SK-N-SH treated with all-trans-retinoic acid at 6 μM for 48 hours (cell line): ENCODE data around the gene TMEM161A.

Experiments used
- ATAC-seq: fragments of 200-7000 bp; cut with Tn5 transposase; 3 replicates; pipeline ENCODE4 v1.9.1; 2020; ENCODE audit warnings: mild to moderate bottlenecking, moderate library complexity
- ARNTL ChIP-seq: fragments of 450-650 bp; formaldehyde crosslinking; IDR thresholded peaks from 2 replicates; pipeline ENCODE4 v1.5.0; 2020; ENCODE audit warnings: low read depth, mild to moderate bottlenecking, moderate library complexity, borderline replicate concordance
- BACH2 ChIP-seq: fragments of 250-450 bp; sonication (Bioruptor Pico); IDR thresholded peaks from 2 replicates; pipeline ENCODE4 v1.9.0; 2021; ENCODE audit warnings: mild to moderate bottlenecking, borderline replicate concordance
- ESRRG ChIP-seq: fragments of 250-450 bp; sonication (Bioruptor Pico); IDR thresholded peaks from 2 replicates; pipeline ENCODE4 v1.6.1; 2021; ENCODE audit warnings: mild to moderate bottlenecking
- GLIS3 ChIP-seq: fragments of 250-450 bp; sonication (Bioruptor Pico); IDR thresholded peaks from 2 replicates; pipeline ENCODE4 v1.5.0; 2020; ENCODE audit warnings: mild to moderate bottlenecking, moderate library complexity
- ISL1 ChIP-seq: fragments of 250-450 bp; sonication (Bioruptor Pico); IDR thresholded peaks from 2 replicates; pipeline ENCODE4 v2.1.2; 2022; ENCODE audit warnings: mild to moderate bottlenecking, moderate library complexity
- OSR1 ChIP-seq: fragments of 250-450 bp; sonication (Bioruptor Pico); IDR thresholded peaks from 2 replicates; pipeline ENCODE4 v1.8.0; 2022; ENCODE audit warnings: moderate library complexity, mild to moderate bottlenecking, inconsistent platforms
- RARB ChIP-seq: fragments of 250-450 bp; sonication (Bioruptor Pico); IDR thresholded peaks from 2 replicates; pipeline ENCODE4 v1.8.0; 2021; ENCODE audit warnings: mild to moderate bottlenecking, moderate library complexity
- SNAI2 ChIP-seq: fragments of 250-450 bp; sonication (Bioruptor Pico); IDR thresholded peaks from 2 replicates; pipeline ENCODE4 v1.5.0; 2020; ENCODE audit warnings: mild to moderate bottlenecking, moderate library complexity
- TCF4 ChIP-seq: fragments of 250-450 bp; sonication (Bioruptor Pico); IDR thresholded peaks from 2 replicates; pipeline ENCODE4 v1.8.0; 2021; ENCODE audit warnings: mild to moderate bottlenecking, moderate library complexity, borderline replicate concordance
- TOX ChIP-seq: fragments of 250-450 bp; sonication (Bioruptor Pico); IDR thresholded peaks from 2 replicates; pipeline ENCODE4 v1.8.0; 2021; ENCODE audit warnings: mild to moderate bottlenecking, moderate library complexity, borderline replicate concordance
- ZC3H10 ChIP-seq: fragments of 250-450 bp; sonication (Bioruptor Pico); IDR thresholded peaks from 2 replicates; pipeline ENCODE4 v1.5.1; 2021; ENCODE audit warnings: mild to moderate bottlenecking, moderate library complexity
- ZFP3 ChIP-seq: fragments of 250-450 bp; sonication (Bioruptor Pico); IDR thresholded peaks from 2 replicates; pipeline ENCODE4 v1.5.0; 2020; ENCODE audit warnings: mild to moderate bottlenecking, moderate library complexity
- ZFP30 ChIP-seq: fragments of 450-650 bp; formaldehyde crosslinking; IDR thresholded peaks from 2 replicates; pipeline ENCODE4 v1.5.0; 2022; ENCODE audit warnings: mild to moderate bottlenecking, moderate library complexity
- ZNF565 ChIP-seq: fragments of 450-650 bp; formaldehyde crosslinking; conservative IDR thresholded peaks from 2 replicates; pipeline ENCODE4 v1.5.0; 2020; ENCODE audit warnings: low read depth, mild to moderate bottlenecking, moderate library complexity
- ZNF8 ChIP-seq: fragments of 450-650 bp; formaldehyde crosslinking; IDR thresholded peaks from 2 replicates; pipeline ENCODE4 v1.5.0; 2020; ENCODE audit warnings: mild to moderate bottlenecking, moderate library complexity
- TF ChIP-seq, protein P1 (sequence below): fragments of 250-450 bp; sonication (Bioruptor Pico); IDR thresholded peaks from 2 replicates; pipeline ENCODE4 v1.5.1; 2020; ENCODE audit warnings: low read depth, mild to moderate bottlenecking, moderate library complexity
- TF ChIP-seq, protein P2 (sequence below): fragments of 250-450 bp; sonication (Bioruptor Pico); IDR thresholded peaks from 2 replicates; pipeline ENCODE4 v1.8.0; 2020; ENCODE audit warnings: mild to moderate bottlenecking, moderate library complexity, borderline replicate concordance
- TF ChIP-seq, protein P3 (sequence below): fragments of 250-450 bp; sonication (Bioruptor Pico); IDR thresholded peaks from 2 replicates; pipeline ENCODE4 v1.5.0; 2020; ENCODE audit warnings: mild to moderate bottlenecking, moderate library complexity
- TF ChIP-seq, protein P4 (sequence below): fragments of 250-450 bp; sonication (Bioruptor Pico); IDR thresholded peaks from 2 replicates; pipeline ENCODE4 v1.5.1; 2021; ENCODE audit warnings: mild to moderate bottlenecking, moderate library complexity
- TF ChIP-seq, protein P5 (sequence below): fragments of 250-450 bp; sonication (Bioruptor Pico); IDR thresholded peaks from 2 replicates; pipeline ENCODE4 v1.8.0; 2021; ENCODE audit warnings: low read depth, mild to moderate bottlenecking, moderate library complexity, borderline replicate concordance

Gene TMEM161A

DNA sequence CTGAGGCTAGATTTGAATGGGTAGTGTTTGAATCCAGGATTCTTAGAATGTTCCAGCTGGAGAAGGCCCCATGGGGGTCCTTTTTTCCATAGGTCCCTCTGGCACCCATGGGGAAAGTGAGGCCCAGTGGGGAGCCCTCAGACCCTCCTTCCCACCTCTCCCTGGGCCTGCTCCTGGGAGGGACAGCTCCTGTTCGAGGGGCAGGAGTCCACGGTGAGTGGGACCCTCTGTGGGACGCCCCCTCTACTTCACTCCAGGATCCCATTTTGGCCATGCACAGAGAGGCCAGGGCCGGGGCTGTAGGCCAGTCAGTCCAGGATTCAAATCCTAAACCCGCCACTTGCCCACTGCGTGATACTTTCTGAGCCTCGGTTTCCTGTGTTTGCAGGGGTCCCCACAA is 24.2 kb upstream of the TMEM161A start:
- ATAC-seq, result no peak
- TF ChIP-seq SNAI2 (CRISPR knock-in tag) (no peak), RARB (CRISPR knock-in tag) (no peak), BACH2 (CRISPR knock-in tag) (no peak), ZC3H10 (no peak)
- TF ChIP-seq, protein P1, sequence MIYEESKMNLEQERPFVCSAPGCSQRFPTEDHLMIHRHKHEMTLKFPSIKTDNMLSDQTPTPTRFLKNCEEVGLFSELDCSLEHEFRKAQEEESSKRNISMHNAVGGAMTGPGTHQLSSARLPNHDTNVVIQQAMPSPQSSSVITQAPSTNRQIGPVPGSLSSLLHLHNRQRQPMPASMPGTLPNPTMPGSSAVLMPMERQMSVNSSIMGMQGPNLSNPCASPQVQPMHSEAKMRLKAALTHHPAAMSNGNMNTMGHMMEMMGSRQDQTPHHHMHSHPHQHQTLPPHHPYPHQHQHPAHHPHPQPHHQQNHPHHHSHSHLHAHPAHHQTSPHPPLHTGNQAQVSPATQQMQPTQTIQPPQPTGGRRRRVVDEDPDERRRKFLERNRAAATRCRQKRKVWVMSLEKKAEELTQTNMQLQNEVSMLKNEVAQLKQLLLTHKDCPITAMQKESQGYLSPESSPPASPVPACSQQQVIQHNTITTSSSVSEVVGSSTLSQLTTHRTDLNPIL (CRISPR knock-in tag), result no peak
- TF ChIP-seq, protein P2, sequence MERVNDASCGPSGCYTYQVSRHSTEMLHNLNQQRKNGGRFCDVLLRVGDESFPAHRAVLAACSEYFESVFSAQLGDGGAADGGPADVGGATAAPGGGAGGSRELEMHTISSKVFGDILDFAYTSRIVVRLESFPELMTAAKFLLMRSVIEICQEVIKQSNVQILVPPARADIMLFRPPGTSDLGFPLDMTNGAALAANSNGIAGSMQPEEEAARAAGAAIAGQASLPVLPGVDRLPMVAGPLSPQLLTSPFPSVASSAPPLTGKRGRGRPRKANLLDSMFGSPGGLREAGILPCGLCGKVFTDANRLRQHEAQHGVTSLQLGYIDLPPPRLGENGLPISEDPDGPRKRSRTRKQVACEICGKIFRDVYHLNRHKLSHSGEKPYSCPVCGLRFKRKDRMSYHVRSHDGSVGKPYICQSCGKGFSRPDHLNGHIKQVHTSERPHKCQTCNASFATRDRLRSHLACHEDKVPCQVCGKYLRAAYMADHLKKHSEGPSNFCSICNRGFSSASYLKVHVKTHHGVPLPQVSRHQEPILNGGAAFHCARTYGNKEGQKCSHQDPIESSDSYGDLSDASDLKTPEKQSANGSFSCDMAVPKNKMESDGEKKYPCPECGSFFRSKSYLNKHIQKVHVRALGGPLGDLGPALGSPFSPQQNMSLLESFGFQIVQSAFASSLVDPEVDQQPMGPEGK (CRISPR knock-in tag), result no peak
- TF ChIP-seq, protein P3, sequence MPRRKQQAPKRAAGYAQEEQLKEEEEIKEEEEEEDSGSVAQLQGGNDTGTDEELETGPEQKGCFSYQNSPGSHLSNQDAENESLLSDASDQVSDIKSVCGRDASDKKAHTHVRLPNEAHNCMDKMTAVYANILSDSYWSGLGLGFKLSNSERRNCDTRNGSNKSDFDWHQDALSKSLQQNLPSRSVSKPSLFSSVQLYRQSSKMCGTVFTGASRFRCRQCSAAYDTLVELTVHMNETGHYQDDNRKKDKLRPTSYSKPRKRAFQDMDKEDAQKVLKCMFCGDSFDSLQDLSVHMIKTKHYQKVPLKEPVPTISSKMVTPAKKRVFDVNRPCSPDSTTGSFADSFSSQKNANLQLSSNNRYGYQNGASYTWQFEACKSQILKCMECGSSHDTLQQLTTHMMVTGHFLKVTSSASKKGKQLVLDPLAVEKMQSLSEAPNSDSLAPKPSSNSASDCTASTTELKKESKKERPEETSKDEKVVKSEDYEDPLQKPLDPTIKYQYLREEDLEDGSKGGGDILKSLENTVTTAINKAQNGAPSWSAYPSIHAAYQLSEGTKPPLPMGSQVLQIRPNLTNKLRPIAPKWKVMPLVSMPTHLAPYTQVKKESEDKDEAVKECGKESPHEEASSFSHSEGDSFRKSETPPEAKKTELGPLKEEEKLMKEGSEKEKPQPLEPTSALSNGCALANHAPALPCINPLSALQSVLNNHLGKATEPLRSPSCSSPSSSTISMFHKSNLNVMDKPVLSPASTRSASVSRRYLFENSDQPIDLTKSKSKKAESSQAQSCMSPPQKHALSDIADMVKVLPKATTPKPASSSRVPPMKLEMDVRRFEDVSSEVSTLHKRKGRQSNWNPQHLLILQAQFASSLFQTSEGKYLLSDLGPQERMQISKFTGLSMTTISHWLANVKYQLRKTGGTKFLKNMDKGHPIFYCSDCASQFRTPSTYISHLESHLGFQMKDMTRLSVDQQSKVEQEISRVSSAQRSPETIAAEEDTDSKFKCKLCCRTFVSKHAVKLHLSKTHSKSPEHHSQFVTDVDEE (CRISPR knock-in tag), result no peak

DNA sequence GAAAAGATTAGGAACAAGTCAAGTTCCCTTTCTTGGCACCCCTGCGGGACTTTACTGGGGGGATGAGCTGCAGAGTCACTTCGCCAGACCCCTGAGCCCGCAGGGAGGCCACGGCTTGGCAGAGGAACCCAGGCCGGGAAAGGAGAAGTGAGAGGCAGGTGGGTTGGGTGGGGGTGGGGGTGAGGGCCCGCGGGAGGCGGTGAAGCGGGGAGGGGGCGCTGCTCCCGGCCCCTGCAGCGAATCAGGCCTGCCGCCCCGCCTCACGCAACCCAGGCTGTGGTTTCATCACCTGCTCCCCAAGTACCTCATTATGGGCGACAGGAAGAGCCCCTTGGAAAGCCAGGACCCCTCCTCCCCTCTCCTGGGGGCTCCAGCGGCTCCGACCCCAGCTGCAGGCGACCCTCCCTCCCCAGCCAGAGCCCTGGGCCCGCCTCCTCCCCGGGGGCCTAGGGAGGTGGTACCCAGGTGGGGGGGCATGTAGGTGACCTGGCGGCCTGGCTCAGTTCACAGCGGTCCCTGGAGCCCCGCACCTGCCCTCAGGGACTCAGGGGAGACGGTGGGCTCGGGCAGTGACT is 22.3 kb upstream of the TMEM161A start:
- no peak for ATAC-seq
- no peak for TF ChIP-seq ESRRG (CRISPR knock-in tag)
- no peak for TF ChIP-seq ARNTL (CRISPR knock-in tag)
- TF ChIP-seq, protein P2 (CRISPR knock-in tag), result no peak
- TF ChIP-seq GLIS3 (CRISPR knock-in tag), result no peak
- TF ChIP-seq, protein P3 (CRISPR knock-in tag), result no peak
- TF ChIP-seq, protein P4, sequence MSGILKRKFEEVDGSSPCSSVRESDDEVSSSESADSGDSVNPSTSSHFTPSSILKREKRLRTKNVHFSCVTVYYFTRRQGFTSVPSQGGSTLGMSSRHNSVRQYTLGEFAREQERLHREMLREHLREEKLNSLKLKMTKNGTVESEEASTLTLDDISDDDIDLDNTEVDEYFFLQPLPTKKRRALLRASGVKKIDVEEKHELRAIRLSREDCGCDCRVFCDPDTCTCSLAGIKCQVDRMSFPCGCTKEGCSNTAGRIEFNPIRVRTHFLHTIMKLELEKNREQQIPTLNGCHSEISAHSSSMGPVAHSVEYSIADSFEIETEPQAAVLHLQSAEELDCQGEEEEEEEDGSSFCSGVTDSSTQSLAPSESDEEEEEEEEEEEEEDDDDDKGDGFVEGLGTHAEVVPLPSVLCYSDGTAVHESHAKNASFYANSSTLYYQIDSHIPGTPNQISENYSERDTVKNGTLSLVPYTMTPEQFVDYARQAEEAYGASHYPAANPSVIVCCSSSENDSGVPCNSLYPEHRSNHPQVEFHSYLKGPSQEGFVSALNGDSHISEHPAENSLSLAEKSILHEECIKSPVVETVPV (CRISPR knock-in tag), result no peak
- TF ChIP-seq, protein P5, sequence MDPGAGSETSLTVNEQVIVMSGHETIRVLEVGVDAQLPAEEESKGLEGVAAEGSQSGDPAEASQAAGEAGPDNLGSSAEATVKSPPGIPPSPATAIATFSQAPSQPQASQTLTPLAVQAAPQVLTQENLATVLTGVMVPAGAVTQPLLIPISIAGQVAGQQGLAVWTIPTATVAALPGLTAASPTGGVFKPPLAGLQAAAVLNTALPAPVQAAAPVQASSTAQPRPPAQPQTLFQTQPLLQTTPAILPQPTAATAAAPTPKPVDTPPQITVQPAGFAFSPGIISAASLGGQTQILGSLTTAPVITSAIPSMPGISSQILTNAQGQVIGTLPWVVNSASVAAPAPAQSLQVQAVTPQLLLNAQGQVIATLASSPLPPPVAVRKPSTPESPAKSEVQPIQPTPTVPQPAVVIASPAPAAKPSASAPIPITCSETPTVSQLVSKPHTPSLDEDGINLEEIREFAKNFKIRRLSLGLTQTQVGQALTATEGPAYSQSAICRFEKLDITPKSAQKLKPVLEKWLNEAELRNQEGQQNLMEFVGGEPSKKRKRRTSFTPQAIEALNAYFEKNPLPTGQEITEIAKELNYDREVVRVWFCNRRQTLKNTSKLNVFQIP (CRISPR knock-in tag), result no peak
- TF ChIP-seq ZNF565 (CRISPR knock-in tag), result no peak
- TF ChIP-seq TCF4, result no peak
- no peak for TF ChIP-seq ZNF8 (CRISPR knock-in tag)
- no peak for TF ChIP-seq TOX
- TF ChIP-seq ZFP30 (CRISPR knock-in tag), result no peak
- TF ChIP-seq BACH2 (CRISPR knock-in tag), result no peak
- TF ChIP-seq ZC3H10, result no peak
- TF ChIP-seq, protein P1 (CRISPR knock-in tag), result no peak
- TF ChIP-seq SNAI2 (CRISPR knock-in tag), result no peak
- TF ChIP-seq OSR1 (CRISPR knock-in tag), result no peak
- no peak for TF ChIP-seq ISL1 (CRISPR knock-in tag)
- TF ChIP-seq ZFP3, result no peak
- TF ChIP-seq RARB (CRISPR knock-in tag), result no peak
